ENCODE data around the gene METAP1D. TPM values are rescaled to one million over a fixed set of nuclear protein-coding genes. Genes with fewer than 3 reads are reported as not detected.

The METAP1D gene
- total and polyA plus RNA-seq, 2 of the 4 experiments (the other 2 are of a cell fraction), result 3.4 to 5.5 TPM

DNA sequence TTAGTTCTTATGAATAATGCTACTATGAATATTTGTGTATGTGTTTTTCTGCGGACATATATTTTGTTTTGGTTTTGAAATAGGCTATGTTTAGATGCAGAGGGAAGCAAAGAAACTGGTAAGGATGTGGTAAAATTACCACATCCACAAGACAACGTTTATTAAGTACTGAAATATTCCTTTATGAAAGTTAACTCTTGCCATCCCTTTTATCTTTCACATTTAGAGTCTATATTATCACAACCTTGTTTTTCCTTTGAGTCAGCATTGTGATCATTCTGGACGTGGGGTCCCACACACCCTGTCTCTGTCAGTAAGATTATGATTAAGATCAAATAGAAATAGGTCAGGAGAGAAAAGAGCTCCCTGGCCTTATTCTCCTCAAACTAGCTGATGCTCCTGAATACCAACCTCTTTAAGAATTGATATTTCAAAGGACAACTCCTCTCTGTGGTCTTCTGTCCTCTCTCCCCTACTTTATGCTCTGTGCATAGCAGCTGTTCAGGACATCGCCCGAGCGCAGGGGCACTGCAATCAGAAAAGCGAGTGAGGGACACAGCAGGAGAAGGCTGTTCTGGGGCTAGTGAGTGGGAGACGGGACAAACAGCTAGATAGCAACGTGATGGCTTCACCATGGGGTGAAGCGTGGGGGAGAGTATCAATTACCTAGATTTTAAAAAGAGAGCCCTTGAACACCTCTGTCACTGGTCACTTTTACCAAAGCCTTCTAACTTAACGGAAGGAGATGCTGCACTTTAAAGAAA lies 12.2 kb downstream of the METAP1D start:
- no peak for TF ChIP-seq RCOR1 (IDR thresholded peaks at IDR 0.05; ENCODE audit: insufficient replicate concordance, low read length)
- TF ChIP-seq, protein P1, sequence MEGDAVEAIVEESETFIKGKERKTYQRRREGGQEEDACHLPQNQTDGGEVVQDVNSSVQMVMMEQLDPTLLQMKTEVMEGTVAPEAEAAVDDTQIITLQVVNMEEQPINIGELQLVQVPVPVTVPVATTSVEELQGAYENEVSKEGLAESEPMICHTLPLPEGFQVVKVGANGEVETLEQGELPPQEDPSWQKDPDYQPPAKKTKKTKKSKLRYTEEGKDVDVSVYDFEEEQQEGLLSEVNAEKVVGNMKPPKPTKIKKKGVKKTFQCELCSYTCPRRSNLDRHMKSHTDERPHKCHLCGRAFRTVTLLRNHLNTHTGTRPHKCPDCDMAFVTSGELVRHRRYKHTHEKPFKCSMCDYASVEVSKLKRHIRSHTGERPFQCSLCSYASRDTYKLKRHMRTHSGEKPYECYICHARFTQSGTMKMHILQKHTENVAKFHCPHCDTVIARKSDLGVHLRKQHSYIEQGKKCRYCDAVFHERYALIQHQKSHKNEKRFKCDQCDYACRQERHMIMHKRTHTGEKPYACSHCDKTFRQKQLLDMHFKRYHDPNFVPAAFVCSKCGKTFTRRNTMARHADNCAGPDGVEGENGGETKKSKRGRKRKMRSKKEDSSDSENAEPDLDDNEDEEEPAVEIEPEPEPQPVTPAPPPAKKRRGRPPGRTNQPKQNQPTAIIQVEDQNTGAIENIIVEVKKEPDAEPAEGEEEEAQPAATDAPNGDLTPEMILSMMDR (conservative IDR thresholded peaks at IDR 0.05; ENCODE audit: low read depth, low read length), result no peak
- no peak for TF ChIP-seq RFX5 (IDR thresholded peaks at IDR 0.05; ENCODE audit: low read depth, low read length)
- no peak overlapping the region for H3K4ac ChIP-seq (ENCODE audit: low read depth, low read length)
- WGBS, 2 experiments (ENCODE audit: extremely low coverage in 2 of 2, insufficient read length in 1 of 2), result 90% methylated on average over 2 of the region's 11 CpGs; no CpG with 5 or more reads in 1 of the 2 experiments
- no peak overlapping the region for H2BK15ac ChIP-seq (ENCODE audit: low read depth, low read length)
- intact Hi-C loops (cut with micrococcal nuclease) (no loop called here), dilution Hi-C loops (cut with HindIII; ENCODE audit: low sequenced_read_pairs, unreplicated experiment) (no loop called here), in situ Hi-C loops (cut with MboI; ENCODE audit: low sequenced_read_pairs) (no loop called here)
- no peaks in the 10 kb centered on the region for H3K4me1 ChIP-seq (ENCODE audit: control insufficient read depth, insufficient read depth, low read length)
- no peaks in the 10 kb centered on the region; the same call in 1 of the 2 replicates for H4K20me1 ChIP-seq (ENCODE audit: insufficient read depth, low read length)
- no peak overlapping the region for H2AK5ac ChIP-seq (ENCODE audit: low read depth, low read length)
- no peak overlapping the region for H2BK20ac ChIP-seq (ENCODE audit: low read depth, low read length)
- H3K18ac ChIP-seq (ENCODE audit: low read depth, low read length), result no peak overlapping the region
- no peak for ATAC-seq (ENCODE audit: low read depth)
- no peak for DNase-seq
- ChIA-PET CTCF (no interaction called here), POLR2A (ENCODE audit: unreplicated experiment) (no interaction called here)
- no peaks in the 10 kb centered on the region for H3K9me3 ChIP-seq (ENCODE audit: control insufficient read depth, insufficient read depth, low read length)
- H3K36me3 ChIP-seq (ENCODE audit: control insufficient read depth, insufficient read depth, low read length), result no peaks in the 10 kb centered on the region
- H4K5ac ChIP-seq (ENCODE audit: low read depth, low read length), result no peak overlapping the region
- H3K9ac ChIP-seq (ENCODE audit: low read depth, low read length), result no peak overlapping the region
- H3K4me2 ChIP-seq (ENCODE audit: low read depth, low read length), result no peak overlapping the region
- H2BK5ac ChIP-seq (ENCODE audit: low read depth, low read length, poor library complexity, severe bottlenecking), result no peak overlapping the region
- H3K9me1 ChIP-seq (ENCODE audit: insufficient read depth, low read length), result 0 out of 2 replicates have a peak, but pooled peaks cover 2% of the 10 kb centered on the region
- peaks cover 4 to 10% of the 10 kb centered on the region in 2 experiments; a peak in 3 of 4 replicates for H3K79me1 ChIP-seq (ENCODE audit: low read depth in 1 of 2, low read length in 2 of 2)
- no peak overlapping the region for H4K91ac ChIP-seq (ENCODE audit: insufficient read depth, low read depth, low read length)
- no peak overlapping the region for H3K4me3 ChIP-seq (ENCODE audit: insufficient read depth, low read depth, low read length)
- no peak overlapping the region for H3K27ac ChIP-seq (ENCODE audit: insufficient read depth, low read length)
- BruUV-seq (replicated peaks), result no TSS peak
- no peak overlapping the region for H2AK9ac ChIP-seq (replicated peaks; ENCODE audit: low read depth, low read length, poor library complexity)
- no peak overlapping the region for H2BK120ac ChIP-seq (ENCODE audit: low read depth, low read length)
- no peak overlapping the region for H3K14ac ChIP-seq (replicated peaks; ENCODE audit: low read depth, low read length)
- H3K27me3 ChIP-seq (ENCODE audit: control insufficient read depth, insufficient read depth, low read length), result no peaks in the 10 kb centered on the region
- H3K23ac ChIP-seq (ENCODE audit: low read depth, low read length), result no peak overlapping the region
- no peak overlapping the region for H3K56ac ChIP-seq (ENCODE audit: extremely low read depth, insufficient read depth, low read length)
- H4K8ac ChIP-seq (ENCODE audit: low read depth in 2 of 2, low read length in 2 of 2), result no peak overlapping the region
- H2AFZ ChIP-seq (replicated peaks; ENCODE audit: low read length, poor library complexity), result no peak overlapping the region
